ENCODE measurements around the gene YIPF7.

YIPF7 gene

DNA sequence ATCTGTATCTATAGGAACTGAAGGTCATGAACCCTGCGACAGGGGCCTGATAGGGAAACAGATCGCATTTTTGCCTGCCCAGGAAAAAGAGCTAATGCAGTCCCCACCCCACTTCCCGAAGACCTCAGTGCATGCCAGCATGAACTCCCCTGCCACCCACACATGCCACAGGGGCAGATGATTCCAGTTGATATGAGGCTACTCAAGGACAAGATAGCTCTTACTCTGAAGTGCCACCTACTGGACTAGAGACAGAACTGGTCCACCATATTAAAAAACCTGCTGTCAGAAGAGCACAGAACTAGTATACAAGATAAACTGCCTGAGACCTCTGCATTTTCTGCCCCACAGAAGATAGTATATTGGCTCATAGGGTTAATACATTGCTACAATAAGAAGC is 68.0 kb downstream of the YIPF7 start:
- no peak for DNase-seq

DNA sequence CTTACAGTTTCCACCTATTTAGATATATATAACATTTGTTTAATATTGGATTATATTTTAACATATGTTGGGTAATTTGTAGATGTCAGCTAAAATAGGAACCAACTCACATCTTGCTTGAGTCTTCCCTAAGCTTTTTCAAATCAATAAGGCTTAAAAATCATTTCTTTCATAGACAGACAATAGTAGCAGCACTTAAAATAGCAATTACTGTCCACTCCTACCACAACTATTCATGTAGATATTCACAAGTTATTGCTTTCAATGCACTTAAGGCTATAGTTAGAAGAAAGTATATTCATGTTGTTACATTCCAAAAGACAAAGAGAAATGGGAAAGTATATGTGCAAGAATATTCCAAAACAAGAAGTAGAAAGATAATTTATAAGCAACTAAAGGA is 71.2 kb downstream of the YIPF7 start:
- DNase-seq: no peak

DNA sequence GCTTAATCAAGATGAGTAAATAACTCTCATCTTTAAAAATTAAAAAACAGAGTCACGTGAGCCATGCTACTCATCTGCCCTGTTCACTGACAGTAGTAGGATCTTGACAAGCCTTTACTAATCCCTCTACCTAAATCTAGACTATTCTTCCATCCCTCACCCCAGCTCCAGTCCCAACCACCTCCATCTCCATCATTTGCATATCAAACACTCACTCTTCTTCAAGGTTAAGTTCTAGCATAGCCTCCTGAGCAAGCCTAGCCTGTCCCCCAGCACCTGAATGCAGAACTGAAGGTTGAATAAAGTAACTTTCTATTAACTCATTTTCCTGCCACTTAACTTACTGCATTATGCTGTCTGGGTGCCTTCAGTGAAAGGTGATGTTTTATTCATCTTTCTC is 72.5 kb downstream of the YIPF7 start:
- no peak for DNase-seq
